HT-29 (cell line): ENCODE data around the gene TMCO6. TPM values are rescaled to one million over a fixed set of nuclear protein-coding genes. Genes with fewer than 3 reads are reported as not detected.
"Not testable (repeated sequence)": the region's sequence is repeated elsewhere in the genome, so short reads cannot be mapped to it uniquely, and the experiment has no call there.

Source experiments
- DNase-seq: peaks from one replicate; pipeline ENCODE4 v3.0.0-alpha.2; 2015; ENCODE audit warnings: low spot score
- total RNA-seq: library from RNA; depleted of rRNA; stranded (reverse); fragments of >200 nt; shearing (Covaris generic); gene quantifications from 2 replicates; pipeline ENCODE4 v1.2.3, GENCODE V29; 2014

The TMCO6 gene
- total RNA-seq, 1 experiment from 2014 or later, result 52.2 TPM

GRCh38 chr5:140630292-140631035, 8.8 kb upstream of the TMCO6 start:
- no peak for DNase-seq

GRCh38 chr5:140631036-140631417, 8.2 kb upstream of the TMCO6 start:
- no peak for DNase-seq

- peak; percentile 65 for DNase-seq
Observed at GRCh38 chr5:140631831-140632365, 7.4 kb upstream of the TMCO6 start.

GRCh38 chr5:140632366-140633020, 6.8 kb upstream of the TMCO6 start:
- peak; percentile 61 for DNase-seq

GRCh38 chr5:140633021-140633471, 6.2 kb upstream of the TMCO6 start, which contains the start of gene CD14:
Gene CD14, minus strand, starts transcription at chr5:140633175. Its CDS starts 104 bp downstream, at chr5:140633071.
- peak; percentile 75 for DNase-seq

GRCh38 chr5:140633501-140633900, 5.8 kb upstream of the TMCO6 start:
- no peak for DNase-seq

GRCh38 chr5:140634103-140634502, 5.1 kb upstream of the TMCO6 start:
- no peak for DNase-seq

GRCh38 chr5:140635291-140636257, 3.7 kb upstream of the TMCO6 start:
- no peak for DNase-seq

- no peak for DNase-seq
Observed at GRCh38 chr5:140637371-140638100, 1.7 kb upstream of the TMCO6 start.

GRCh38 chr5:140638898-140639147, 428 bp upstream of the TMCO6 start:
- DNase-seq, result not testable (repeated sequence)

GRCh38 chr5:140641716-140642115, 2.5 kb downstream of the TMCO6 start:
- DNase-seq, result no peak

- no peak for DNase-seq
Observed at GRCh38 chr5:140642718-140643117, 3.5 kb downstream of the TMCO6 start.

GRCh38 chr5:140647042-140647419, 7.8 kb downstream of the TMCO6 start:
- DNase-seq, result peak; percentile 29

- no peak for DNase-seq
Observed at GRCh38 chr5:140658870-140659269, 19.6 kb downstream of the TMCO6 start.

GRCh38 chr5:140660371-140660770, 21.1 kb downstream of the TMCO6 start:
- DNase-seq, result not testable (repeated sequence)

- DNase-seq, result no peak
Observed at GRCh38 chr5:140664030-140664358, 24.7 kb downstream of the TMCO6 start.

- DNase-seq, result peak; percentile 97
Observed at GRCh38 chr5:140664359-140665119, 25.3 kb downstream of the TMCO6 start, which contains the start of gene WDR55. Gene WDR55, plus strand, starts transcription at chr5:140664904. Its CDS starts 9 bp downstream, at chr5:140664913.

- DNase-seq, result not testable (repeated sequence)
Observed at GRCh38 chr5:140671035-140671434, 31.8 kb downstream of the TMCO6 start.

GRCh38 chr5:140671472-140672125, 32.3 kb downstream of the TMCO6 start:
- no peak for DNase-seq
